Urothelium cell line (cell line): Measurements from ENCODE around the gene PRR5.
A peak's percentile ranks its signal among the peaks of the same experiment; 100 is the strongest.

Source experiments
- DNase-seq: peaks from one replicate; pipeline ENCODE4 v3.0.0; 2011; ENCODE audit warnings: low spot score, mixed read lengths
- FAIRE-seq: peaks from 2 replicates; lab custom pipeline; 2011; peaks lifted over from hg19 to GRCh38; lab: Jason Lieb, UNC

Gene PRR5

DNA sequence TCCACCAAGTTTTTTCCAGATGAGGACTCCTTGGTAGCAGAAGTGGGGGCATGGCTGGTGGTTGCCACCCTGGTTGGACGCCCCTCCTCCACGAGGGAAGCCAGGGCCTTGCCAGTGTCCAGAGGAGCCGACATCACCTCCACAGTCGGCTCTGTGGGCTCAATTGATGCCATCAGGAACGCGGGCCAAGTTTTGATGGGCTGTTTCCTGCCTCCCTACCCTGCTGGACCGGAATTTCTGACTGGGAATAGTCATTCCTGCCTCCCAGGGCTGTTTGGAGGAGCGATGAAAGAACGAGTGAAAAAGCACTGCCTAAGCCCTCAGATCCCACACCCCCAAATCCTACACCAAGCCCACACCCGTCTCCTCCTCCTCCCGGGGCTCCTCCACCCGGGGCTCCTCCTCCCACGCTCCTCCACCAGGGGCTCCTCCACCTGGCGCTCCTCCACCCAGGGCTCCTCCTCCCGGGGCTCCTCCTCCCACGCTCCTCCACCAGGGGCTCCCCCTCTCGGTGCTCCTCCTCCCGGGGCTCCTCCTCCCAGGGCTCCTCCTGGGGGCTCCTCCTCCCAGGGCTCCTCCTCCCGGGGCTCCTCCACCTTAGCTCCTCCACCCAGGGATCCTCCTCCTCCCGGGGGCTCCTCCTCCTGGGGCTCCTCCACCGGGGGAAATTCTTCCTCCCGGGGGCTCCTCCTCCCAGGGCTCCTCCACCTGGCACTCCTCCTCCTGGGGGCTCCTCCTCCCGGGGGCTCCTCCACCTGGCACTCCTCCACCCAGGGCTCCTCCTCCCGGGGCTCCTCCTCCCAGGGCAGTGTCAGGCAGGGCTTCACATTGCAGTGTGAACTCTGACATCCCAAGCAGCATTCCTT lies 10.0 kb upstream of the PRR5 start:
- FAIRE-seq = no peak

DNA sequence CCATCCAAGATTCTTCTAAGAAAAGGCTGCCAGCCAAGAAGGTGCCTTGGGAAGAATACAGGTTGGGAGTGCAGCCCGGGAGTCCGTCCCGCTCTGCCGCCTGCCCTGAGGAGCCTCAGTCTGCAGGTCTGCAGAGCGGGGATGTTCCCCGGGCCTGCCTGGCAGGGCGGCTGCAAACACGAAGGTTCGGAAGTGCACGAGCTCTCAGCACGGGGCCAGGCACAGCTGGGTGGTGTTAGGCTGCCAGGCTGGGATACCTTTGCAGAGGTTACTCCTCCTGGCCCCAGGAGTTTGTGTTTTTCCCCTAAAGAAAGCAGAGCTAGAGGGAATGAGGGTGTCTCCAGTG lies 9.4 kb upstream of the PRR5 start:
- no peak for DNase-seq

More for the DNA sequence above, 10.0 kb upstream of the PRR5 start:
- no peak for DNase-seq

DNA sequence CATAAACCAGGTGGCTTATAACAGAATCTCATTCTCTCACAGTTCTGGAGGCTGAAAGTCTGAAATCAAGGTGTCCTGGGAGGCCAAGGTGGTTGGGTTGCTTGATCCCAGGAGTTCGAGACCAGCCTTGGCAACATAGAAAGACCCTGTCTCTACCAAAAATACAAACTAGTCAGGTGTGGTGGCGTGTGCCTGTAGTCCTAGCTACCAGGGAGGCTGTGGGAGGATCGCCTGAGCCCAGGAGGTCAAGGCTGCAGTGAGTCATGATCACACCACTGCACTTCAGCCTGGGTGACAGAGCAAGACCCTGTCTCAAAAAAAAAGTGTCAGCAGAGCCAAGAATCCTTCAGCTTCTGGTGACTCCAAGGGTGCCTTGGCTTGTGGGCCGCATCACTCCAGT lies 8.9 kb upstream of the PRR5 start:
- DNase-seq (no peak), FAIRE-seq (peak; percentile 69)

More for the DNA sequence above, 9.4 kb upstream of the PRR5 start:
- peak; percentile 30 for FAIRE-seq

DNA sequence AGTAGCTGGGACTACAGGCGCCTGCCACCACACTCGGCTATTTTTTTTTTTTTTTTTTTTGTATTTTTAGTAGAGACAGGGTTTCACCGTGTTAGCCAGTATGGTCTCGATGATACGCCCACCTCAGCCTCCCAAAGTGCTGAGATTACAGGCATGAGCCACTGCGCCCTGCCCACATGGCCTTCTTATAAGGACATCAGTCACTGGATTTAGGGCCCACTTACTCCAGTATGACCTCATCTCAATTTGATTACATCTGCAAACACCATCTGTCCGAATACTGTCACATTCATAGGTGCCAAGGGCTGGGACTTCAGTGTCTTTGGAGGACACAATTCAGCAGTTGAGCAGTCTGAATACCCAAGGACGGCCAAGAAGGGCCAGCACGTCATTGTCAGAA lies 8.2 kb upstream of the PRR5 start:
- peak; percentile 73 for FAIRE-seq
- no peak for DNase-seq

DNA sequence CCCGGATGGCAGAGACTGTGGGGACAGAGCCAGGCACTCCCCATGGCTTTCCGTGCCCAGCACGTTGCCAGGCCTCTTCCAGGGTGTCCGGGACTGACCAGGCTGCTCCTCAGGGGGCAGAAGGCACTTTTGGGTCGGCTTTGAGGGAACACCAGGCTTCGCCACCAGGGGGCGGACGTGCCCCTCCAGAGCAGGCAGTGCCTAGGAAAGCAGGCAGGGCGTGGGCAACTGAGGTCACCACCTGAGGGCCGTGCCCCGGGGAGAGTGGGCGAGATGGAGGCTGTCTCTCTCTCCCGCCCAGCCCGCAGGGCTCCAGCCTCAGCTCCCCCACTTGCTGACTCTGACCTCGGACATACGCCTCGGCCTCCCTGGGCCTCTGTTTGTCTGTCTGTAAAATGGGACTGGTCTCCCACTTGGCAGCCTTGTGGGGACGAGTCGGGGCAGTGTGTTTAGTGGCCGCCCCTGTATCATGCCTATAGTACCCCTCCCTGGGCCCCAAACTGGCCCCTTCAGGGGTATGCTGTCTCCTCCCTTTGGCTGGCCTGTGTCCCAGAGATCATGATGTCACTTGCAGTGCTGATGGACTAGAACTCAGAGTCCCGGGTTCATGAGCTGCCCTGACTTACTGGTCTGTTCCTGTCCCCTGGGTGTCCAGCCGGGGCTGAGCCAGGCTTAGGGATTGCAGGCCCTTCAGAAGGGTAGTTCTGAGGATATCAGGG lies 4.4 kb upstream of the PRR5 start:
- FAIRE-seq (peak; percentile 93), DNase-seq (peak; percentile 86)

DNA sequence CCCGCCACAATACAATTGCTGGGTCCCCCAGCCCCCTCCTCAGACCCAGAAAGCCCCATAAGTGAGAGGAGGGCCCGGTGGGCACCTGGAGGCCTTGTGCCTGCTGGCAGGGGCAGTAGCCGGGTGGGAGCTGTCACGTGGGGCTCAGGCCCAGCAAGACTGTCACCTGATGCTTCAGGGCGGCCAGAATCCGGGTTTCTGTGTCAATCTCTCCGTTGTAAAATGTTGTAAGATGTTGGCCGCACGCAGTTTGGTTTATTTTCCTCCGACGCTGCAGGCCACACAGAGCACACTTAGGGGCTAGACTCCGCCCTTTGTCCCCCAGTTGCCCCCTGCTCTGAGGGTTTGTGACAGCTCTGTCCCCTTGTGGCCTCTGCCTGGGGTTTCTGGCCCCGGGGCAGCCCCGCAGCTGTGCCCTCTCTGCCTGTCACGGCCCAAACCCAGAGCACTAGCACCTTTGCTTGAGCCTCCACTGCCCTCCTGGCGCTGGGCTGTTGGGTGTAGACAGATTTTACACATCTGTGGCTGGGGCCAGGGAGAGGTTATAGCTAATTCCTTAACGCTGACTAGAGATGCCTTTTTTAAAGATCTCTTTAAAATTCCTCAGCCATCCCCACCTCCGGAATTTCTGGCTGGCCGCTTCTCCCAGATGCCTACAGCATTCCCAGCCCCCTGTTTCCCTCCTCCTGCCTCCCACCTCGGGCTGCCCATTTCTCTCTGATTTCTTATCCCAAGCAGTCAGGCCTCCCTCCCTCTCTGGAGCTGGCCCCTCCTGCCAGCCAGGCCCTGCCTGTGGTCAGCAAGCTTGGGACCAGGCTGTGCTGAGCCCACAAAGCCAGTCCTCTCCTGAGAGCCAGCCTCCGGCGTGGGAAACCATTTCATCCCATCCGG lies 3.2 kb upstream of the PRR5 start:
- FAIRE-seq (peak; percentile 83), DNase-seq (peak; percentile 80)

DNA sequence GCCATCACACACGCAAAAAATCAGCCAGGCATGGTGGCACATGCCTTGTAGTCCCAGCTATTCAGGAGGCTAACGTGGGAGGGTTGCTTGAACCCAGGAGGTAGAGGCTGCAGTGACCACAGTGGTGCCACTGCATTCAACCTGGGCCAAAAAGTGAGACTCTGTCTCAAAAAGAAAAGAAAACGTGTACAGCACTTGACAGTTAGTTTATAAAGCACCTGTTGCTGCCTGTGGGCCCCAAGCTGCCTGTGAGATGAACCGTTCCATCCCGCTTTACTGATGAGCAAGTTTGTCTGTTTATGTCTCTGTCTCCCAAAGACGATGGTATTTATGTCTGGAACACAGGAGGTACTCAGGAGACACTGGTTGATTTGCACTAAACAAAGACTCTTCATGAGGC lies 1.5 kb upstream of the PRR5 start:
- peak; percentile 67 for FAIRE-seq

DNA sequence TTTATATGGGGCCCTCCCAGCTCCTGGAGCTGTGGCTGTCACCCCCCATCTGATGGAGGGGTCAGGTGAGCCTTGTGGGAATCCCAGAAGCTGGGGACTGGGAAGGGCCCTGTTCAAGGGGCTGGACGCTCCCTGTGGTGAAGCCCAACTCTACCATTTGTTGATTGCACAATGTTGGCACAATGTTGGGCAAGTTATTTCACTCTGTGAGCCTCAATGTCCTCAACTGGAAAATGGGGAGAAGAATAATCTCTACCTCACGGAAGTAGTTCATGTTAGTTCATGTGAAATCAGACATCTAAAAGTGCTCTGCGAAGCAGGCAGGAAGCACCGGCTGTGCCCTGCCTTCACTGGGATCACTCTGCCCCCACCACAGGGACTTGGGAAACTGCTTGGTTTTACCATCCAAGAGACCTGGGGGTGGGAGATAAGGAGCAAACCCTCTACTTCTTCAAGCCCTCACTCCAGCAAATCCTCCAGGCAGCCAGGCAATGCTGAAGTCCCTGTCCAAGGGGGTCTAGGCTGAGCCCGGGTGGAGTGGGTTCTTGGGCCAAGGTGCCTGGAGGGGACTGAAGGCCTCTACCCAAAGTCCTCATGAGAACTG lies 715 bp upstream of the PRR5 start:
- no peak for DNase-seq
- FAIRE-seq = no peak

More for the DNA sequence above, 1.5 kb upstream of the PRR5 start:
- no peak for DNase-seq

DNA sequence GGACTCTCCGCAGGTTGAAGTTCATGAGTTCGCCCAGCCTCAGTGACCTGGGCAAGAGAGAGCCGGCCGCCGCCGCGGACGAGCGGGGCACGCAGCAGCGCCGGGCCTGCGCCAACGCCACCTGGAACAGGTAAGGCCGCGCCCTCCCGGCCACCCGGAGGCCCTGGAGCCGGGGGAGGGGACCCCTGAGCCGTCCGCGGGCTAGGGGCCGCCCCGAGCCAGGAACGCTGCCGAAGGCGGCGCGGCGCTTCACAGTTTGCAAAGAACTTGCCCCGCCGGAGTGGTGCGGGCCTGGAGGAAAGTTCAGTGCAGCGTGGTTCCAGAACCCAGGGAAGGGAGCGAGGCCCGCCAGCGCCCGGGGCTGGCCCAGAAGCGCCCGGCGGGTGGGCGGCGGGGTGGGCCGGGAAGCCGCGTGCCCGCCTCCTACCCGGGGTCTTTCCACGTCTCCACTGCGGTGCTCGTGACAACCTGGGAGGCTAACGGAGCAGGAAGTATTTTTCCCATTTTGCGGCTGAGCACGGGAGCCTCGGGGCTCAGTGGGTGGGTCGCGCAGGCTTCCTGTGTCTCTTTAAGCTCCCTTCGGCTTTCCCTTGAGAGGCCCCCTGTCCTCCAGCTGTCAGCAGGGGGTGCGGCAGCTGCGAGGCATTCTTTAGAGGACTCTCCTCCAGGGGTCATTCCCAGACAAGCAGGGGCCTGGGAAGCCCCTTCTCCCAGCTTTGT lies 635 bp downstream of the PRR5 start:
- DNase-seq (peak; percentile 32), FAIRE-seq (peak; percentile 17)

DNA sequence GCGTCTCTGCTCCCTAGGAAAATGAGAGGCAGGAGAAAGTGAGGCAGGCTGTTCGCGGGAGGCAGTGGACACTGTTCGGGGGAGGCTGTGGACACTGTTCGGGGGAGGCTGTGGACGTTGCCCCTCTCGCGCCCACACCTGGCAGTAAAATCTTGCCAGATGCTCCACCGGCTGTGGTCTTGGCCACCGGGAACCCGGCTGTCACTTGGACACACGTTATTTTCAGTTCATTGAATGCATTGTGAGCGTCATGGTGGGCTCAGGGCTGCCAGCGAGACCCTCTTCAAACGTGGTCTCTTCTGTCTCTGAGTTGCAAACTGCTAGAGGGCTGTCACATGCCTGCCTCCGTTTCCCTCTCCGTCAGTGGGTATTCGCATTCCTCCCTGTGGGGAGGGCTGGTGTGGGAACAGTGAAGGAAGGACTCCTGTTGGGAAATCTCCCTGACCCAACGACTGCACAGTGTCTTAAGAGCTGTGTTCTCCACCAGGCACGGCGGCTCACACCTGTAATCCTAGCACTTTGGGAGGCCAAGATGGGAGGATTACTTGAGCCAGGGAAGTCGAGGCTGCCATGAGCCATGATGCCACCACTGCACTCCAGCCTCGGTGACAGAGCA lies 1.4 kb downstream of the PRR5 start:
- peak; percentile 56 for FAIRE-seq

DNA sequence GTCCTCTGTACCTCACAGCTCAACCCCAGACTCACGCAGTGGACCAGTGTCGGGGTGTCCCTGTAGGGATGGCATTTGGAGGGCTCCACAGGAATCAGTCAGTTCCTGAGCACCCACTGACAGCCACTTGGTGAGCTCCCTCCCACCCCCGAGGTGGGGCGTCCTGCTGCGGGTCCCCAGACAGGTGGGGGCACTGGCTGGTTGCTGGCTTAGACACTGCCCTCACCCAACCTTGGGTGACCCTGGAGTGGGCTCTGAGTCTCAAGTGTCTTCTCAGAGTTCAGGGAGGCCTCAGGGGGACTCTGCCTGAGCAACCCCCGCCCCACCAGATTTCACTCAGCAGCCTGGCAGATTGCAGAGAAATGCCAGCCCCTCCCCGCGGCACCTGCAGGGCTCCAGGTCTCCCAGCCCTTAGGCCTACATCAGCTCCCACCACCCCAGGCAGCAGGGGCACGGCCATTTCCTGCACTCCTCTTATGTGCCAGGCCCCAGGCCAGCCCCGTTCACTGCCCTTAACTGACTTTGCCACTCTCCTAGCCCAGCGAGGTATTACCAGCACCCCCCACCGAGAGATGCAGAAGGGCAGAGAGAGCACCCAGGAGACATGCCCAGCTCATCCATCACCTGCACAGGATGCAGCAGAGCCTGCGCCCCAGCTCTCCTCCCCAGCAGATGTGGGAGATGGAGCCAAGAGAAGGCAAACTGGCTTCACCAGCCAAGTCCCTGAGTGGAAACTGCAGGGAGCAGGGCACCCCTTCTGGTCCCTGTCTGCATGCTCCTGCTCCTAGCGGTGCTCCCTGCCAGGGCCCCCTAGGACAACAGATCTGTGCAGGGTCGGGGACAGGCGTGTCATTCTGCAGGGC lies 2.4 kb downstream of the PRR5 start:
- no peak for DNase-seq
- peak; percentile 53 for FAIRE-seq

More for the DNA sequence above, 1.4 kb downstream of the PRR5 start:
- DNase-seq = no peak

DNA sequence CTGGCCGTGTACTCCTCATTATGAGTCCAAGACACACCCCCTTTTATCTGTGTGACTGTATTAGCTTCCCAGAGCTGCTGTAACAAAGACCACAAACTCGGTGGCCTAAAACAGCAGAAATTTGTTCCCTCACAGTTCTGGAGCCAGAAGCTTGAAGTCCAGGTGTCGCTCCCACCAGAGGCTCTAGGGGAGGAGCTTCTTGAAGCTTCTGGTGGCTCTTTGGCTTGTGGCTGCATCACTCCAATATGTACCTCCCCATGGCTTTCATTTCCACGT lies 3.0 kb downstream of the PRR5 start:
- DNase-seq = no peak
- FAIRE-seq = no peak

DNA sequence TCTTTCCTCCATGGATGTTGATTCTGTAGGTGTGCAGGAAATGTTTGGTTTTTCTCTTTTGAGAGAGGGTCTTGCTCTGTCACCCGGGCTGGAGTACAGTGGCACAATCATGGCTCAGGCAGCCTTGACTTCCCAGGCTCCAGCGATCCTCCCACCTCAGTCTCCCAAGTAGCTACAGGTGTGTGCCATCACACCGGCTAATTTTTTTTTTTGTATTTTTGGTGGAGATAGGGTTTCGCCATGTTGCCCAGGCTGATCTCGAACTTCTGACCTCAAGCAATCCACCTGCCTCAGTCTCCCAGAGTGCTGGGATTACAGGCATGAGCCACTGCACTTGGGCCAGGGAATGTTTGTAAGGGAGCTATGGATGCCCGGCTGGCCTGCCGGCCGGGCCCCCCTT lies 4.5 kb downstream of the PRR5 start:
- FAIRE-seq (no peak), DNase-seq (no peak)

DNA sequence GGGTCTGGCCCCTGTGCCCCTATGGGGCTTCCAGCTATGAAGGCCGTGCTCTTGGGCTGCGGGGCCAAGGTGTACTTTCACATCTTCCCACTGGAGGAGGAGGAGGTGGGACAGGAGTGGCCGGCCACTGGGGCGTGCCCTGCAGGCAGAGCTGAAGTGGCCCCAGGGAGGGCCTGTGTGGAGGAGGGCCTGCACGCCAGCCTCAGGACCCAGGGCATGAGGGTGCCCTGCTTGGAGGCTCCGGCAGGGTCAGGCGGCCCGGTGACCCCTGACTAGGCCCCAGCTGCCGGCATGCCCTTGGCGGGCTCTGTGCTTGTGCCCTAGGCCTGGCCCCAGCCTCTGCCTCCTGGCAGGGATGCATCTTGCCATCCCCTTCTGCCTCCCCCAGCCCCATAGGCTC lies 5.2 kb downstream of the PRR5 start:
- FAIRE-seq = no peak

DNA sequence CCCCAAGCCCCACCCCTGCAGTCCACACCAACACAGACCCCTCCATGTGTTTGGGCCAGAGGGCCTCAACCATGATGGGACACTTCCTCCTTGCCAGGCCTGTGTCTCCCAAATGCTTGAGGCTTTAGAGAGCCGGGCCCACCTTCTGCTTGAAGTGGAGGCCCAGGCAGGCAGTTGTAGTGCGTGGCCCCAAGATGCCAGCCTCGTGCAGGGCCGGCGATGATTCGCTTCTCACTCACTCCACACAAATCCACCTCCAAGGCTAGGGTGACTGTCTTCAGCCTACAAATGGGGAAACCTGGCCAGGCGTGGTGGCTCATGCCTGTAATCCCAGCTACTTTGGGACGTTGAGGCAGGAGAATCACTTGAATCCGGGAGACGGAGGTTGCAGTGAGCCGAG lies 5.7 kb downstream of the PRR5 start:
- DNase-seq (no peak), FAIRE-seq (no peak)

More for the DNA sequence above, 5.2 kb downstream of the PRR5 start:
- DNase-seq = no peak

DNA sequence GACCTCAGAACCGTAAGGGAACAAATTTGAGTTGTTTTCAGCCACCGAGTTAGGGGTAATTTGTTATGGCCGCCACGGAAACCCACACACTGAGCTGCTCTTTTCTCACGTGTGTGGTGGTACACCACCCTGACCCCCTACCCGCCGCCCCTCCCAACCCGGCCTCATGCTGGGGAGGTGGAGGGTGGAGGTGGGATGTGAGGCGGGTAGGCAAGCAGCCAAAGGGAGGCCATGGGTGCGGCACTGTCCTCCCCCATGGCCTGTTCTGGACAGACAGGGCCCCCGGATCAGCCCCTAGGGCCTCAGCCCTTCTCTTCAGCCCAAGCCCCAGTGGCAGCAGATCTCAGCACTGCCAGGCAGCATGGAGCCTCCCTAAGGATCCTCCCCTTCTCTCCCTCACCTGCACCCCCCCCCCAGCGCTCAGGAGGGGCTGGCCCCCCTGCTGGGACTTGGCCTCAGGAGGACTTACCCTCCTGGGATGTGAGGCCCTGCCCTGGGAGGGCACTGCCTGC lies 7.9 kb downstream of the PRR5 start:
- no peak for DNase-seq
- FAIRE-seq = no peak

DNA sequence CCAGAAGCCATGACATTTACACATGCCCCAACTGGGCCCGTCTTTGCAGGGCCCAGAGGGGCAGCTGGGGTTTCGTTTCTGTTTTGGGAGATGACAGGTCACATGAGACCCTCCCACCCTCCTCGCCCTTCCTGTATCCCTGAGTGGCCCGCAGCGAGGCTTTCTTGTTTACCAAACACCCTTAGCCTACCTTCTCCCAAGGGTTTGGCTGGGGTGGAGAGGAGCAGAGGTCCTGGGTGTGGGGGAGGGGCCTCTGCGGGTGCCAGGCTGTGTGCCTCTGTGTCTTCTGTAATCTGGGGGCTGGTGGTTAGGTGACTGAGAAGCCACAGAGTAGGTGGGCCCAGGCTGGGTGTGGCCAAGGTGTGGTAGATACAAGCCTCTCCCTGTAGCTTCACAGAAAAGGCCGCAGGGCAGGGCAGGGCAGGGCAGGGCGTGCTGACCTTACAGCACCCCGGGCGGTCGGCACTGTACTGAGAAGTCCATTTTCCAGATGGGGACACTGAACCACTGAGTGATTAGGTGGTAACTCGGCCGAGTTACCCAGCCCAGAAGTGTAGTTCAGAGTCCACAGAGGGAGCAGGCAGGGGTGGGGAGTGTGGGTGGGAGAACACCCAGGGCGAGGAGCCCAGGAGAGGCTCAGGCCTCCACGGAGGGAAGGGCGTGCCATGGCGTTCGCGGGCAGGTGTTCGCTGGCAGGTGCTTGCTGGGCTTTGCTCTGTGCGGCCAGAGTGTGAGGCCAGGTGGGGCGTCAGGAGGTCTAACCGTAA lies 8.7 kb downstream of the PRR5 start:
- FAIRE-seq (no peak), DNase-seq (no peak)

DNA sequence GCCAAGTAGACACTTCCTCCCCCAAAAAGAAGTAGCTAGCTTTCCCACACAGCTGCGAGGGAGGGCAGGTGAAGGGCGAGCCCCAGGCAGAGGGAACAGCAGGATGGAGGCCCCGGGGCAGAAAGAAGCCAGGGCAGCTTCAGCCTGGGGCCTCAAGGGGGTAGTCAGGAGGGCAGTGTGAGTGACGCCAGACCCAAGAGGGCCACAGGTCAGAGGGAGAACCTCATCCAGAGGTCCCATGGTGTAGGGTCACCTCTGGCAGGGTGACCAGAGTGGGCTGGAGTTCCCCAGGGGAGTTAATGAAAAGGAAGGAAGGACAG lies 9.2 kb downstream of the PRR5 start:
- no peak for DNase-seq
- FAIRE-seq = no peak
